MCF 10A (cell line): ENCODE measurements around the gene AGBL3. TPM values are rescaled to one million over a fixed set of nuclear protein-coding genes. Genes with fewer than 3 reads are reported as not detected.

ENCODE experiments used
- BruUV-seq: library from RNA; stranded (reverse); fragments of 400-500 nt; replicated peaks from 2 replicates; lab custom pipeline; 2021; lab: Mats Ljungman, UMichigan
- CTCF ChIA-PET: fragments of 300-600 bp; sonication (Branson Sonifier 250); formaldehyde crosslinking; extraction: SDS; loops from one replicate; lab custom pipeline; 2021; ENCODE audit warnings: antibody characterized with exemption, inconsistent platforms; lab: Yijun Ruan, JAX
- POLR2A ChIA-PET: fragments of 300-600, 350-650 bp; sonication (Branson Sonifier 250); formaldehyde crosslinking; extraction: SDS; loops from one replicate; lab custom pipeline; 2020; ENCODE audit warnings: antibody characterized with exemption, inconsistent platforms; lab: Yijun Ruan, JAX
- DNase-seq: peaks from one replicate; pipeline ENCODE4 v3.0.0-alpha.2; 2018; ENCODE audit not compliant: unreplicated experiment
- H3K27ac Mint-ChIP-seq: one replicate; pipeline ENCODE4 v1.8.0; 2022; ENCODE audit warnings: mild to moderate bottlenecking, low read depth, mixed read lengths; ENCODE audit not compliant: unreplicated experiment
- H3K27me3 Mint-ChIP-seq: one replicate; pipeline ENCODE4 v1.8.0; 2022; ENCODE audit warnings: mixed read lengths; ENCODE audit not compliant: insufficient read depth, unreplicated experiment
- H3K36me3 Mint-ChIP-seq: one replicate; pipeline ENCODE4 v1.8.0; 2022; ENCODE audit warnings: mild to moderate bottlenecking, moderate library complexity, mixed read lengths; ENCODE audit not compliant: insufficient read depth, unreplicated experiment
- H3K4me1 Mint-ChIP-seq: one replicate; pipeline ENCODE4 v1.8.0; 2022; ENCODE audit warnings: mixed read lengths; ENCODE audit not compliant: insufficient read depth, unreplicated experiment
- H3K4me3 Mint-ChIP-seq: one replicate; pipeline ENCODE4 v1.8.0; 2022; ENCODE audit warnings: mild to moderate bottlenecking, moderate library complexity, mixed read lengths; ENCODE audit not compliant: unreplicated experiment
- H3K9me3 Mint-ChIP-seq: one replicate; pipeline ENCODE4 v1.8.0; 2022; ENCODE audit warnings: mixed read lengths; ENCODE audit not compliant: unreplicated experiment
- intact Hi-C: fragments of 100-400 bp; cut with micrococcal nuclease; formaldehyde crosslinking; loops from 2 replicates; pipeline ENCODE4 v1.14.1; 2022
- total RNA-seq: library from RNA; stranded (reverse); gene quantifications from 2 replicates; pipeline ENCODE4 v1.2.3, GENCODE V29; 2022
- TF ChIP-seq, protein P1 (sequence below): fragments of 200-600 bp; IDR thresholded peaks from one replicate; pipeline ENCODE4 v1.8.0; 2022; ENCODE audit warnings: antibody characterized with exemption, mild to moderate bottlenecking; ENCODE audit not compliant: unreplicated experiment

Gene AGBL3
- total RNA-seq, 1 experiment from 2014 or later, result 1.8 TPM

- CTCF ChIA-PET, result interaction anchor here (0.6 to 0.9 kb wide), 2 partner anchors 10 to 142 kb away, joined by 3 read pairs; no protein-coding TSS in a partner anchor
- no peak for DNase-seq
- intact Hi-C loops, result no loop called here
- Mint-ChIP-seq H3K36me3 (peaks cover 58% of the 10 kb centered on the region), H3K9me3 (peaks cover 6% of the 10 kb centered on the region), H3K4me1 (peaks cover 14% of the 10 kb centered on the region), H3K27me3 (no peaks in the 10 kb centered on the region), H3K27ac (no peak overlapping the region), H3K4me3 (no peak overlapping the region)
- POLR2A ChIA-PET, result interaction anchor here (0.6 to 2.3 kb wide), 5 partner anchors 10 to 574 kb away, joined by 3 to 8 read pairs (median 4); partner anchors contain the start of gene CYREN
- no TSS peak for BruUV-seq
- TF ChIP-seq, protein P1, sequence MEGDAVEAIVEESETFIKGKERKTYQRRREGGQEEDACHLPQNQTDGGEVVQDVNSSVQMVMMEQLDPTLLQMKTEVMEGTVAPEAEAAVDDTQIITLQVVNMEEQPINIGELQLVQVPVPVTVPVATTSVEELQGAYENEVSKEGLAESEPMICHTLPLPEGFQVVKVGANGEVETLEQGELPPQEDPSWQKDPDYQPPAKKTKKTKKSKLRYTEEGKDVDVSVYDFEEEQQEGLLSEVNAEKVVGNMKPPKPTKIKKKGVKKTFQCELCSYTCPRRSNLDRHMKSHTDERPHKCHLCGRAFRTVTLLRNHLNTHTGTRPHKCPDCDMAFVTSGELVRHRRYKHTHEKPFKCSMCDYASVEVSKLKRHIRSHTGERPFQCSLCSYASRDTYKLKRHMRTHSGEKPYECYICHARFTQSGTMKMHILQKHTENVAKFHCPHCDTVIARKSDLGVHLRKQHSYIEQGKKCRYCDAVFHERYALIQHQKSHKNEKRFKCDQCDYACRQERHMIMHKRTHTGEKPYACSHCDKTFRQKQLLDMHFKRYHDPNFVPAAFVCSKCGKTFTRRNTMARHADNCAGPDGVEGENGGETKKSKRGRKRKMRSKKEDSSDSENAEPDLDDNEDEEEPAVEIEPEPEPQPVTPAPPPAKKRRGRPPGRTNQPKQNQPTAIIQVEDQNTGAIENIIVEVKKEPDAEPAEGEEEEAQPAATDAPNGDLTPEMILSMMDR, result no peak
Measured at GRCh38 chr7:135181261-135181928, 195.1 kb downstream of the AGBL3 start.

DNA sequence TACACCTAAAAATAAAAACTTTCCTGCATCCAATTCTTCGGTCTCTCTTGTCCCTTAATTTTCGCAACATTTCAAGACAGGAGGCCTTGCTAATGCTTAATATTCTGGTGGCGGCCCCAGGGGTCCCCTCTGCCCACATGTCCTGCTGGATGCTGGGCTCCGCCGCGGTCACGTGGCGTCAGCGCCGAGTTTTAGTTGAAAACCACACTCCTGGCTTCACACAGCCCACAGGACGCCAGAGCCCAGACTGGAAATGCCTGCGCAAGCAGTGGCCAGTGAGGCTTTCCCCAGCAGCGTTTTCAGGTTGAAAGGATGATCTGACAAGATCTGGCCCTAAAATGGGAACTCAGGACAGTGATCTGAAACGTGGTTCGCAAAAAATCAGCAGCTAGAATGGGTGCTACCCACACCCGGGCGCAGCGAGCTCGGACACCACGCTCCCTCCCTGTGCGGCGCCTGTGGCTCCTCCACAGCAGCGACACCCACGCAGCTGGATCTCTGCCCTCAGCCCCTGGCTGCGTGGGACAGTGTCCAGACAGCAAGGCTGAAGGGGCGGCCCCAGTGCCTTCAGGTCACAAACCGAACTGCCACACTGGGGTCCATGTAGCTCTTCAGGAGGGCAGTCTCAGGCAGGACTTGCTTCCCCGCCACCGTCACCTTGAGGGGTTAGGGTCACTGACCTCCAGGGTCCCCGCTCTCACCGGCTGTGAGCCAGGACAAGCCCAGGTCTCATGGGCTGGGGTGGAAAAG, 195.8 kb downstream of the AGBL3 start:
- Mint-ChIP-seq H3K9me3 (peaks cover 6% of the 10 kb centered on the region), H3K4me3 (no peak overlapping the region), H3K4me1 (peaks cover 8% of the 10 kb centered on the region), H3K36me3 (peaks cover 58% of the 10 kb centered on the region), H3K27me3 (no peaks in the 10 kb centered on the region), H3K27ac (no peak overlapping the region)
- no peak for DNase-seq
- BruUV-seq, result no TSS peak
- intact Hi-C loops, result no loop called here
- ChIA-PET POLR2A (interaction anchor here (0.6 to 1.0 kb wide), 3 partner anchors 25 to 30 kb away, joined by 3 to 6 read pairs (median 4); no protein-coding TSS in a partner anchor), CTCF (interaction anchor here (0.7 to 0.9 kb wide), 2 partner anchors 11 to 44 kb away, joined by 3 to 4 read pairs; no protein-coding TSS in a partner anchor)
- TF ChIP-seq, protein P1, result no peak

DNA sequence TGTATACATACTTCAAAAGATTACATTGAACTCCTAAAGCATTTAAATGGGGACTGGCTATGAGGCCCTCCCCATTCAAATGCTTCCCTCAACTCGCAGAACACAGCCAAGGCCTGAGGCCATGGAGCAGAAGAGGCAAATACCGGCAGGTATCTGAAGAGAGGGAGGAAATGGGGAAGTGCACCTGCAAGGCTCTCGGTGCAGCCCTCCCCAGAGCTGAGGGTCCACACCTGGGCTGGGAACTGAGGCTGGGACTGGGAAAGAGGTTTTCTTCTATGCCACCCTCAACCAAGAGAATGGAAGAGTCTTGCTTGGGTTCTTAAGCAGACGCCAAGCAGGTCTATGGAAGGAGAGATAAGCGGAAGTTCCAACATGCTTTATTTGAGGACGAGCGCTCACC, 197.2 kb downstream of the AGBL3 start:
- POLR2A ChIA-PET, result no interaction called here
- H3K27me3 Mint-ChIP-seq, result no peaks in the 10 kb centered on the region

More for the DNA sequence above, 197.2 kb downstream of the AGBL3 start:
- Mint-ChIP-seq H3K36me3 (peaks cover 54% of the 10 kb centered on the region), H3K4me3 (no peak overlapping the region), H3K27ac (no peak overlapping the region), H3K9me3 (peaks cover 6% of the 10 kb centered on the region), H3K4me1 (no peaks in the 10 kb centered on the region)
- no peak for DNase-seq
- no TSS peak for BruUV-seq
- intact Hi-C loops, result no loop called here
- CTCF ChIA-PET, result no interaction called here
- TF ChIP-seq, protein P1, result no peak
